ENCODE measurements around the gene KPNA4.
"Not testable (repeated sequence)": the region's sequence is repeated elsewhere in the genome, so short reads cannot be mapped to it uniquely, and the experiment has no call there.

The KPNA4 gene, protein sequence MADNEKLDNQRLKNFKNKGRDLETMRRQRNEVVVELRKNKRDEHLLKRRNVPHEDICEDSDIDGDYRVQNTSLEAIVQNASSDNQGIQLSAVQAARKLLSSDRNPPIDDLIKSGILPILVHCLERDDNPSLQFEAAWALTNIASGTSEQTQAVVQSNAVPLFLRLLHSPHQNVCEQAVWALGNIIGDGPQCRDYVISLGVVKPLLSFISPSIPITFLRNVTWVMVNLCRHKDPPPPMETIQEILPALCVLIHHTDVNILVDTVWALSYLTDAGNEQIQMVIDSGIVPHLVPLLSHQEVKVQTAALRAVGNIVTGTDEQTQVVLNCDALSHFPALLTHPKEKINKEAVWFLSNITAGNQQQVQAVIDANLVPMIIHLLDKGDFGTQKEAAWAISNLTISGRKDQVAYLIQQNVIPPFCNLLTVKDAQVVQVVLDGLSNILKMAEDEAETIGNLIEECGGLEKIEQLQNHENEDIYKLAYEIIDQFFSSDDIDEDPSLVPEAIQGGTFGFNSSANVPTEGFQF

DNA sequence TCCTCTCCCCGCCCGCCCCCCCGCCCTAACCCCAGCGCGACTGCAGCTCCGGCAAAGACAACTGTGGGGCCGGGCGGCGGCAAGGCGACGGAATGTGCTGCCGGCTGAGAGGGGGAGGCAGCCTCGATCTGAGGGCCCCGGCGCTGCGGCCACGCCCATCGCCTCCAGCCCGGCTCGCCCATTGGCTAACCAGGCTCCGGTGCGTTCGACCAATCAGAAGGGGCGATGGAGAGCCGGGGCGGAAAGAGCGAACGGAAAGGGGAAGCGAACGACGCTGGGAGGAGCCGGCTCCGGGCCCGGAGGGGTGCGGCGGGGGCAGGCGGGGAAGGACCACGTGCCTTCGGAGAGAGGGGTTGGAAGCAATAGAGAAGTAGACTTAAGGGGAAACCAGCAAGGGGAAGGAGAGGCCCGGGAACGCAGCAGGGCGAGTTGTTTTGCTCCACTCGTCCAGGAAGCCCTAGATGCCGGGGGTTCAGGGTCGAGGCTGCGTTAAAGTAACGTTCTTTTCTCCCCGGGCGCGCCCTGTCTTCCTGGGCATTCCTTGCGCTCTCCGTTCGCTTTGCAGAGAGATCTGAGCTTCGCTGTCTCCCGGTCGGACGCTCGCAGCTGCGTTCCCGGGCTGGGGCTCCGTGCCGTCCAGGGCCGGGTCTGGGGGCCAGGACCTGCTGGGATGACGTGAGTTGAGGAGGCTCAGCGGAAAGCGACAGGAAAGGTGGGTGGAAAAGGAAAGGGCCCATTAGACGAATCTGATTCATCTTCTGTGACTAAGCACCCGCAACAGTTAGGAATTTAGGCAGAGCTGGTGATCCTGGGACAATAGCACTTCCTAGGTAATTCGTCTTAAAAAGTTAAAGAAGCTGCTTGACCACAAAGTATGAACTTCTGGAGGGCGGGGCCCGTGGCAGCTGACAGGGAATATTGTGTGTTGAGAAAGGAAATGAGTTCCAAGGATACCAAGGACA lies at the start of gene KPNA4:
Gene KPNA4 (minus strand): TSS at position 130 of the 962 bp plus-strand sequence. CDS start 289 bp downstream, outside the sequence.
- DNase-seq (ENCODE audit: low spot score): peak; percentile 98

DNA sequence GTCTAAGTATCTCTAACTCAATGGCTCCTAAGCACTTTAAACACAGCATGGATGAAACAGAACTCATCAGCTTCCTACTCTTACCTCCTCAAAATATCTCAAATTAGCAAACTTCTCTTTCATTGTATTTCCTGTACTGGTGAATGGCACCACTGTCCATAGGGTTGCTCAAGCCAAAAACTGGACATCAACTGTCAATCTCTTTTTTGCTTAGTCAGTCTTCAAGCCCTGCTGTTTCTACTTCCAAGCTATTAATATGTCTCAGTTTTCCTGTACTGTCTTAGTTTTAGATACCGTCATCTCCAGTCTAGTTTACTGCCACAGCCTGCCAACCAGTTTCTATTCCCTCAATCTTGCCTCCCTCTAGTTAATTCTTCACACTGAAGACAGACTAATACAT lies 48.3 kb upstream of the KPNA4 start:
- DNase-seq (ENCODE audit: low spot score): no peak

DNA sequence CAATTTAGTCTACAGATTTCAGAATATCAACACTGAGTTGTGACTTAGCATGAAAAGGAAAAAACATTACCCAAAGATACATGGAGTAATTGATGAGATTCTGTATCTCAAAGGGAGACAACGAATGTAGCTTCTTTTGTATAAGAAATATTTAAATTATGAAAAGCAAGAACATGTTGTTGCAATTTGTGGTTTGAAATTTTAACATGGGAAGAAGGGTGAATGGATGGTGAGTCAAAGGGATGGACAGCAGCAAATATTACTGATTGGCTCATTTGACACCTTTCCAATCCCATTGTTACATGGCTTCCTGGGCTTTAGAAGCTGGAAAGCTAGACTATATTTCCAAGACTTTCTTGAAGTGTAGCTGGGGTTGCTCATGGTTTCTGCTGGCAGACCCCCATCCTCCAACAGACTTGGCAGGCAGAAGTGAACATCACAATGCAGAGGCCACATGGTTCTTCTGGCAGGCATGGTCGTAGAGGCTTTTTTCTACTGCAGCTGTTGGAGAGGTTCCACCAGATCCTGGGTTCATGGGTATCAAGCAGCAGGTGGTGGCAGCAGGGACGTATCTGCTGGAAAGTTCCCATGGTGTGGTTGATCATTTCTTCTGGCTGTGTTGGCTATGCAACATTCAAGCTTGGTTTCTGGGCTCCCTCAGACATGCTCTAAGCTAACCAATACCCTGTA lies 47.2 kb upstream of the KPNA4 start:
- no peak for DNase-seq (ENCODE audit: low spot score)

DNA sequence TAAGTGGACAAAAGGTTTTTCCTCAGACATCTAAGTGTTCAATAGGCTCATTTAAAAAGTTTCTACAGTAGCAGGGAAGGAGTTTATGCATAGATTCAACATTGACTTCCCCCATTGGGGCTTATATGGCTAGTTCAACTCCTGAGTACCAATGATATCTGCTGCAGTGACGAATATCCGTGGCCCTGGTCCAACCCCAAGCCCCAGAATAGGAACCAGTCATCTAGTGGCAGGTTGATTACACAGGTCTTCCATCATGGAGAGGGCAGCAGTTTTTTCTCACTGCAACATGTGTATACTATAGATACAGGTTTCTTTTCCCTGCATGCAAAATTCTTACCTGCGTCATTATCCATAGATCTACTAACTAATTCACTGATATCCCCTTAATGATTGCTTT lies 45.8 kb upstream of the KPNA4 start:
- DNase-seq (ENCODE audit: low spot score): no peak

DNA sequence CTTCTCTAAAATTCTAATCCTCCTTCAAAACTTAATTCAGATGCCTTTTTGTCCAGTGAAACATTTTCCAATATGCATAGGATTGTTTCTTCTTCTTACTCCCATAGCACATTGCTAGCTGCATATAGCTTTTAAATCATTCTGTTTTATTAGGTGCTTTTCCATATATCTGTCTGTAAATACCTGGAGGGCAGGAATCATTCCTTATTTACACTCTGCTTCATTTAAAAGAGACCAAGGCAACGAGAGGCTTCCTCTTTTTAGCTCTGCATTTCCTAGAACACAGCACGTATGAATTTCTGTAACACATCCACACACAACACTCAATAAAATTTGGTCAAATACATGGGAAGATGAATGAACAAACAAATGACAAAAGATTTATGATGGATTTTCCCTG lies 43.5 kb upstream of the KPNA4 start:
- no peak for DNase-seq (ENCODE audit: low spot score)

DNA sequence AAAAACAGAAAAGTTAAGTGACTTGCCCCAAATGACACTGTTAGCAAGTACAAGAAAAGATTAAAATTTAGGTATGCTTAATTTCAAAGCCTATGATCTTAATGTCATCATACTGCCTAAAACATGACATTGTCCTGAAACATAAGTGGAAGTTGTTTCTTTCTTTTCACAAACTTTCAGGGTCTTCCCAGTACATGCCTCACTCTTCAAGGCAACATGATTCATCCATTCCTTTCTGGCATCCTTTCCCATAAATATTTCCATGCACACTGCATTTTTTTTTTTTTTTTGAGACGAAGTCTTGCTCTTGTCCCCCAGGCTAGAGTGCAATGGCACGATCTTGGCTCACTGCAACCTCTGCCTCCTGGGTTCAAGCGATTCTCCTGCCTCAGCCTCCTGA lies 42.5 kb upstream of the KPNA4 start:
- DNase-seq (ENCODE audit: low spot score): no peak

DNA sequence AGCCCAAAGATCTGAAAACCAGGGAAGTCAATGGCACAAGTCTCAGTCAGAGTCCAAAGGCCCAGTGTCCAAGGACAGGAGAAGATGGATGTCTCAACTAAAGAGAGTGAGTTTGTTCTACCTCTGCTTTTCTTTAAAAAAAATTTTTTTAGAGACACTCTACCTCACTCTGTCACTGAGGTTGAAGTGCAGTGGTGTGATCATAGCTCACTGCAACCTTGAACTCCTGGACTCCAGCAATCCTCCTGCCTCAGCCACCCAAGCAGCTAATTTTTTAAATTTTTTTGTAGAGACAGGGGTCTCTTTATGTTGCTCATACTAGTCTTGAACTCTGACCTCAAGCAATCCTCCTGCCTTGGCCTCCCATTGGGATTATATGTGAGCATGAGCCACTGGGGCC lies 39.9 kb upstream of the KPNA4 start:
- no peak for DNase-seq (ENCODE audit: low spot score)

DNA sequence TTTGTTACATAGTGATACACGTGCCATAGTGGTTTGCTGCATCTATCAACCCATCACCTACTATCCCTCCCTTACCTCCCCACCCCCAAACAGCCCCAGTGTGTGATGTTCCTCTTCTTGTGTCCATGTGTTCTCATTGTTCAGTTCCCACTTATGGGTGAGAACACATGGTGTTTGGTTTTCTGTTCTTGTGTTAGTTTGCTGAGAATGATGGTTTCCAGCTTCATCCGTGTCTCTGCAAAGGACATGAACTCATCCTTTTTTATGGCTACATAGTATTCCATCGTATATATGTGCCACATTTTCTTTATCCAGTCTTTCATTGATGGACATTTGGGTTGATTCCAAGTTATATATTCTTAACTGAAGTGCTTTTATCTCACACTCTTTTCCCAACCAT lies 38.5 kb upstream of the KPNA4 start:
- DNase-seq (ENCODE audit: low spot score): not testable (repeated sequence)

DNA sequence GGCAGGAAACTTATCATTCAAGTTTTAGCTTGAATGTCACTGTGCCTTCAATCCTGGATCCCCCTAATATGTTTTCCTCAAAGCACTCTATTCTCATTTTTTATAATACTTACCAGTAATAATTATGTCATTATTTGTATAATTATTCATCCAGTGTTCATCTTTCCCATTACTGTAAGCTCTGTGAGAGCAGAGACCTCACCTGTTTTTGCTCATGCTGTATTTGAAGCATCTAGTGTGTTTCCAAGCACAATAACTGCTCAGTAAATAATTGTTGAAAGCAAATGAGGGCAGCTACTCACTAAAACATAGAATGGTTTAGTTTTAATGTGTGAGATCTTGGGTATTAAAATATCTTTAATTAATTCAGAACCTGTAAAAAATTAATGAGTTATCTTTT lies 36.9 kb upstream of the KPNA4 start:
- no peak for DNase-seq (ENCODE audit: low spot score)

DNA sequence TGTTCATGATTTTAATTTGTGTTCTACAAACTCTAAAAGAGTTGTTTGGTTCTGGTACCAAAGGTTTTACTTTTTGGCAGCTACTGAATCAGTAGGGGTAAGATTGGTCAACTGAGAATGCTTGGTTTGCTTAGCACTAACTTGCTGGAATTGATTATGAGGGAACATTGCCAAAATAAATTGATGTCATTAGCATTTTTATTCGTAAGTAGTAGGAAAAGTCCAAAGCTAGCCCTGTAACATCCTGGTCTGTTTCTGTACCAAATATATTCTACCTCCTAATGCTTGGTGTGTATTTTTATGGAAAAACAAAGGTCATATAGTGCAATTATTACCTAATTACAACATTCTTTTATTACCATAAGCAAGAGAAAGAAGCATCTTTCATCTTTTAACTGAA lies 35.9 kb upstream of the KPNA4 start:
- no peak for DNase-seq (ENCODE audit: low spot score)

DNA sequence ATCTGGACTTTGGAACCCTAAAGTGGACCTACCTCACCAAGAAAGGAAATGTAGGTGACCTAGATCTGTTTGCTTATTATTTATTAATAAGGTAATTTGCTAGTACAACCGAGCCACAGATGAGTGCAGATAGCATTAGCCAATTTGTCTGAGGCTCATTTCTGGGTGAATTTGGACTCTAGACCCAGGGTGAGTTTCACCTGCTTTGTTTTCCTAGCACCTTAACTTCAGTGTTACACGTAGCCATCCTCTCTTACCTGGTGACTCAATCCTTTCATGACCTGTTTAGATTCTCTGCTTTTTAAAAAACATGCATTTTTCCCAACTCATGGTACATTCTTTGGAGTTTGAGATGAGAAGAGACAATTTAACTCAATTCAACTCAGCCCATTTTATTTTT lies 33.5 kb upstream of the KPNA4 start:
- DNase-seq (ENCODE audit: low spot score): no peak

DNA sequence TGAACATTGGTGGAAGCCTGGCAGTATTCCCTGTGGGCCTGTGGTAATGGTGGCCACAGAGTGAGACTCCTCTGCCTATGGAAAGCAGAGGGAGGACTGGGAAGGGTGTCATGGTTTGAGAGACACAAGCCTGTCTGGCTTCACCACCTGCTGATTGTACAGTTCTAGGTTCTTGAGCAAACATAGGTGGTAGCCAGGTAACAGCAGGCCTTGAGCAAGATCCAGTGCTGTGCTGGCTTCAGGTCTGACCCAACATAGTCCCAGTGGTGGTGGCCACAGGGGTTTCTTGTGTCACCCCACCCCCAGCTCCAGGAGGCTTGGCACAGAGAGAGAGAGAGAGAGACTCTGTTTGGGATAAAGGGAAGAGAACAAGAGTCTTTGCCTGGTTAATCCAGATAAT lies 22.7 kb upstream of the KPNA4 start:
- DNase-seq (ENCODE audit: low spot score): no peak

DNA sequence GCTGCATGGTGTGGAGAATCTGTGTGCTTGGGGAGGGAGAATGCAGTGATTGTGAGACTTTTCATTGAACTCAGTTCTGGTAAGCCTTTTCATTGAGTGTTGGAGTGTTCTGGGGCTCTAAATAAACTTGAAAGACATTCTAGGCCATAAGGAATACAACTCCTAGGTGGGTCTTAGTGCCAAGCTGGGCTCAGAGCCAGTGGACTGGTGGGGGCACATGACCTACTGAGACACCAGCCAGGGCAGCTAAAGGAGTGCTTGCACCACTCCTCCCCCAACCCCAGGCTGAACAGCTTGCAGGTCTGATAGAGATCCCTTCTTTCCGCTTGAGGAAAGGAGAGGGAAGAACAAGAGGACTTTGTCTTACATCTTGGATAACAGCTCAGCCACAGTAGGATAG lies 21.7 kb upstream of the KPNA4 start:
- no peak for DNase-seq (ENCODE audit: low spot score)

DNA sequence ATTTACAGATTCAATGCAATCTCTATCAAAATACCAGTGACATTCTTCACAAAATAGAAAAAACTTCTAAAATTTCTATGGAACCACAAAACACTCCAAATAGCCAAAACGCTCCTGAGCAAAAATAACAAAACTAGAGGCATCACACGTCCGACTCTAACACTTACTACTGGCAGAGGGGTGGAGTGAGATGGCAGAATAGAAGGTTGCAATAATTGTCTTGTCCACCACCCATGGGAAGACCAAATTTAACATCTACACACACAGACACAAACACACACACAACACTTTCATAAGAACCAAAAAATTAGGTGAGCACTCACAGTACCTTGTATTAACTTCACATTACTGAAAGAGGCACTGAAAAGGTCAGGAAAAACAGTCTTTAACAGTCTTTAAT lies 21.3 kb upstream of the KPNA4 start:
- DNase-seq (ENCODE audit: low spot score): no peak

DNA sequence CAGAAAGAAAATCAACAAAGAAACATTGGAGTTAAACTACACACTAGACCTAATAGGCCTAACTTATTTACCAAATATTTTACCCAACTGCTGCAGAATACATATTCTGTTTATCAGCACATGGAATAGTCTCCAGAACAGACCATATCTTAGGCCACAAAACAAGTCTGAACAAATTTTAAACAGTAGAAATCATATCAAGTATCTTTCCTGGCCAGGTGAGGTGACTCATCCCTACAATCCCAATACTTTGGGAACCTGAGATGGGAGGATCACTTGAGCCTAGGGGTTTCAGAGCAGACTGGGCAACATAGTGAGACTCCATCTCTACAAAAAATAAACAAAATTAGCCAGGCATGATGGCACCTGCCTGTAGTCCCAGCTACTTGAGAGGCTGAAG lies 18.1 kb upstream of the KPNA4 start:
- DNase-seq (ENCODE audit: low spot score): no peak

DNA sequence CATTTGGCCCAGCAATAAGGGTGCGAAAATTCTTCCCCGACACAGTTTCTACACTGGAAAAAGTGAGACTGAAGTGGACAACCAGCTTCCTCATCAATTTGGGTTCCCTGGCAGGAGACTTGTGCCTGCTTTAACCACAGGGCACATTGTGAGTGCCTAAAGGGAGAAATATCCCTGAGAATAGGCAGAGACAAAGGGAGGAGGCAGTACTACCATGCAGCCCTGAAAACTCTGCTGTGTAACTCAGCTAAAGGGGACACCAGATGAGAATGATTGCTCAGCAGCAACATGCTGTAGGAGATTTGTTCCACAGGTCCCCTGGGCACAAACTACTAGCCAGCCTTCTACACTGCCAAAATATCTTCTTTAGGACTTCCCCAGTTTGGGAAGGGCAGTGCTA lies 15.6 kb upstream of the KPNA4 start:
- no peak for DNase-seq (ENCODE audit: low spot score)

DNA sequence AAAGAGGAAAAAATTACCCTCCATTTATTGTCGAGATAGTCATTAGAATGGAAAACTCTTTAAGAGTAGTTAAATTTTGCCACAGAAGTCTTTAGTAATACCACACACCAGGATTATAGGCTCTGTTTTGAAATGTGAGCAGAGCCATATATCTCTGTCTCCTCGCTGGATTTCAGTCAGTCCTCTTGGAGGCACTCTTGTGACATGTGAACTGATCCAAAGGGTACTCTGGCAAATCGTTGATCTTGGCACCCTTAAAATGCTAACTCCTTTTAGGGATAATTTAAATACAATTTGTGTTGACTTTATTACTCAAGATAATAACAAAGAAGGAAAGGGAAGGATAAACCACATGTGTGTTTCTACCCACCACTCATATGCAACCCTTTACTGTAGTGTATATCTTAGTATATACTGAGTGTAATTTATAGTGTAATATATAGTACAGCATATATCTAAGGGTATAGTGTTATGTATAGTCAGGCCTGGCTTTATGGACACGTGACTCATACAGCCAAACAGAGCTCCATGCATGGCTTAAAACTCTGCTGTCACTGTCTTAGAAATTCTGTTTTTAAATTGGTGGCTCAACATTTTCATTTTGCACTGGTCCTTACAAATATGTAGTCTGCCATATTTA lies 12.3 kb upstream of the KPNA4 start:
- DNase-seq (ENCODE audit: low spot score): no peak

DNA sequence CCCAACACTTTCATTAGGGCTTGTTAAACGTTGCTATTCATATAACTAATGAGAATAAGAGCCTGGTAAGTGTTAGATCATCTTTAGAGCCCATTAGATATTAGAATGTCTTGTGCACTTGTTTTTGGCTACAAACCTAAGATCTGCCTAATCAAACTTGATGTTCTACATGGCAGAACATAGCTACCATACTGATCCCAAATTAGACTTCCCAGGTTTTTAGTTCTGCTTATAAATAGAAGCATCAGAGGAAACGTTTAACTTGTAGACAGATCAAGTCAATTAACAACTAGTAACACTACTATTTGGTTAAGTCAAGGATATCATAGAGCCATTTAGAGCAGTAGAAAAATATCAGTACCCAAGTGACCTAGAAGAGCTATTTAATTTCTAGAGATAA lies 11.7 kb upstream of the KPNA4 start:
- no peak for DNase-seq (ENCODE audit: low spot score)

DNA sequence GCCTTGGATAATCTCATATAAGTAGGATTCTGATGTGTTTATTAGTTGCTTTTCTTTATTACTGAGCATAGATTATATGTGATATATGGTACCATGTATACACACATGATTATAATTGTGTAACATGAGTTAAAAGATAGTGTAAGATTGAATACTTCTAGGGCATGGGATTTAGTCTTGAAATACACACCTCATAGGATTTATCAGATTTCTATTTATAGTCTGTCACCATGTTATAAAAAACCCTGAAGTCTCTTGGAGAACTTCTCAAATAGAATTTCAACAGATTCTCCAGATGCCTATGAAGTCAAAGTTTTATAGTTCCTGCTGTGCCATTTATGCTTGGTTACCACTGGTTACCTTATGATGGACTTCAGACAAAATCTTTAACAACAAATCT lies 11.2 kb upstream of the KPNA4 start:
- no peak for DNase-seq (ENCODE audit: low spot score)

DNA sequence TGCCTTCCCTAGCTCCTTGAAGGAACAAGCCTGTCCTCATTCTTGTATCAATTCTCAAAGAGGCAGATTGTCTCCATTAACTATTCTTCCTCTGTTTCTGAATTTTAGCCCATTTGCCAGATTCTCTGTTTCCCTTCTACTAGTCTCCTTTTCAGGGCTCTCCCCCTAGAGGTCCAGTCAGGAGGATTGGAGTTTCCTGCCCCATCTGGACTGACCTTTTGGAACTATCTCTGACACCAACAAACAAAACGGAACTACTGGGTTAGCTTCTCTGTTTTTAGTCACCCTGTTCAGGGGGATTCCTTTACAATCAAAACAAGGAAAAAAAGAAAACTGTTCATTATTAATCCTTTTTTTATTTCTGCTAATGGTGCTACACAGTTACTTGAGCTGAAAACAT lies 10.2 kb upstream of the KPNA4 start:
- DNase-seq (ENCODE audit: low spot score): no peak

DNA sequence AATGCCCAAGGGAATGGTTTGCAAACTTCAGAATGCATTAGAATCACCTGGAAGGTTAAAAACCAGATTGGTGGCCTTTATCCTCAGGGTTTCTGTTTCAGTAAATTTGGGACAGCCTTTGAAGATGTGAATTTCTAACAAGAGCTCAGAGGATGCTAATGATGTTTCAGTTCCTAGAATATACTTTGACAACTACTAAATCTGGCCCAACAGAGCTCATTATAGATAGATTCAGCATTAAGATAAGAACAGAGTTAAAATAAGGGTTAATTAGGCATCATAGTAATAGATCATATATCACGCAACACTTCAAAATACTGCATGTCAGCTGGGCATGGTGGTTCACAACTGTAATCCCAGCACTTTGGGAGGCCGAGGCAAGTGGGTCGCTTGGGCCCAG lies 9.3 kb upstream of the KPNA4 start:
- no peak for DNase-seq (ENCODE audit: low spot score)

Measured in AG08395 (cell line).